Endothelial cell of umbilical vein (primary cell): ENCODE results near the gene PRC1. TPM values are rescaled to one million over a fixed set of nuclear protein-coding genes. Genes with fewer than 3 reads are reported as not detected.

Source experiments
- BruUV-seq: library from RNA; stranded (reverse); fragments of 400-500 nt; replicated peaks from 2 replicates; lab custom pipeline; 2021; lab: Mats Ljungman, UMichigan
- CTCF ChIA-PET: fragments of 300-600, 350-600 bp; sonication (Branson Sonifier 250); formaldehyde crosslinking; loops from one replicate; lab custom pipeline; 2021; ENCODE audit warnings: antibody characterized with exemption, inconsistent platforms; lab: Charles Lee
- POLR2A ChIA-PET: fragments of 300-600, 350-600 bp; sonication (Branson Sonifier 250); formaldehyde crosslinking; loops from one replicate; lab custom pipeline; 2021; ENCODE audit warnings: antibody characterized with exemption, inconsistent platforms; lab: Charles Lee
- DNase-seq: peaks from one replicate; pipeline ENCODE4 v3.0.0-alpha.2; 2011; ENCODE audit warnings: low read depth, low spot score
- FAIRE-seq: peaks from 2 replicates; lab custom pipeline; 2011; peaks lifted over from hg19 to GRCh38; lab: Jason Lieb, UNC
- H2AFZ ChIP-seq: 2 replicates; pipeline ENCODE4 v1.6.0; 2012; ENCODE audit warnings: low read depth, low read length, control low read depth, inconsistent platforms
- H3K27ac ChIP-seq: 2 replicates; pipeline ENCODE4 v1.5.1; 2011; ENCODE audit warnings: low read depth, mild to moderate bottlenecking, control low read depth, low read length, moderate library complexity; ENCODE audit not compliant: insufficient read depth
- H3K27me3 ChIP-seq, 2 experiments: 2 replicates each; pipeline versions ENCODE4 v1.6.0 to v1.6.1; 2011; ENCODE audit warnings: low read length in 2 of 2, mixed read lengths in 1 of 2; ENCODE audit not compliant: control insufficient read depth in 2 of 2, insufficient read depth in 2 of 2
- H3K36me3 ChIP-seq, 2 experiments: 2 replicates in 1 of 2; 3 replicates in 1 of 2; pipeline ENCODE4 v1.5.1; 2011; ENCODE audit warnings: low read length in 2 of 2, mild to moderate bottlenecking in 1 of 2, moderate library complexity in 1 of 2; ENCODE audit not compliant: control insufficient read depth in 2 of 2, insufficient read depth in 2 of 2; ENCODE audit errors: extremely low read depth in 1 of 2
- H3K4me1 ChIP-seq: 3 replicates; pipeline ENCODE4 v1.5.1; 2011; ENCODE audit warnings: mild to moderate bottlenecking, low read length; ENCODE audit not compliant: control insufficient read depth, insufficient read depth; ENCODE audit errors: extremely low read depth
- H3K4me2 ChIP-seq: 2 replicates; pipeline ENCODE4 v1.6.1; 2011; ENCODE audit warnings: low read length, control low read depth, mixed read lengths; ENCODE audit not compliant: insufficient read depth
- H3K4me3 ChIP-seq, 3 experiments: fragments of 200-600 bp in 1 of 3; sonication (generic), shearing (Covaris generic) in 1 of 3; replicated peaks in 1 of 3; 2 replicates each; pipeline ENCODE4 v1.5.1; 2011 to 2016; ENCODE audit warnings: control low read depth in 3 of 3, low read length in 3 of 3, mild to moderate bottlenecking in 2 of 3, inconsistent platforms in 1 of 3, low read depth in 1 of 3, moderate library complexity in 1 of 3; ENCODE audit not compliant: insufficient read depth in 1 of 3
- H3K79me2 ChIP-seq: 2 replicates; pipeline ENCODE4 v1.6.0; 2012; ENCODE audit warnings: low read length, inconsistent platforms; ENCODE audit not compliant: control insufficient read depth, insufficient read depth
- H3K9ac ChIP-seq: replicated peaks from 2 replicates; pipeline ENCODE3; 2011; ENCODE audit warnings: low read length, control low read depth; ENCODE audit not compliant: insufficient read depth; ENCODE audit errors: extremely low read depth
- H3K9me1 ChIP-seq: replicated peaks from 3 replicates; pipeline ENCODE4 v1.6.0; 2011; ENCODE audit warnings: mild to moderate bottlenecking, low read length; ENCODE audit not compliant: control insufficient read depth, insufficient read depth; ENCODE audit errors: extremely low read depth
- H3K9me3 ChIP-seq: replicated peaks from 2 replicates; pipeline ENCODE4 v1.5.1; 2012; ENCODE audit warnings: low read length, inconsistent platforms; ENCODE audit not compliant: control insufficient read depth, insufficient read depth
- H4K20me1 ChIP-seq: replicated peaks from 2 replicates; pipeline ENCODE3; 2011; ENCODE audit warnings: mild to moderate bottlenecking, low read length; ENCODE audit not compliant: control insufficient read depth, insufficient read depth; ENCODE audit errors: extremely low read depth
- CTCF ChIP-seq, 2 donors: IDR thresholded peaks; 1 replicate in 1 of 2; 2 replicates in 1 of 2; pipeline ENCODE4 v1.5.1; 2011; ENCODE audit warnings: low read length in 2 of 2, mild to moderate bottlenecking in 2 of 2, moderate library complexity in 2 of 2, control low read depth in 1 of 2, inconsistent platforms in 1 of 2, low read depth in 1 of 2; ENCODE audit not compliant: insufficient read depth in 1 of 2; ENCODE audit errors: extremely low read depth in 1 of 2
- EZH2 ChIP-seq: IDR thresholded peaks from 2 replicates; pipeline ENCODE4 v1.6.1; 2012; ENCODE audit warnings: borderline replicate concordance, low read depth, mild to moderate bottlenecking, moderate library complexity, low read length, inconsistent platforms; ENCODE audit not compliant: severe bottlenecking
- FOS ChIP-seq: IDR thresholded peaks from 2 replicates; pipeline ENCODE4 v1.6.1; 2011; ENCODE audit warnings: mild to moderate bottlenecking, low read length, moderate library complexity, borderline replicate concordance; ENCODE audit not compliant: insufficient read depth
- GATA2 ChIP-seq: IDR thresholded peaks from 2 replicates; pipeline ENCODE4 v1.7.0; 2011; ENCODE audit warnings: low read depth, mild to moderate bottlenecking, moderate library complexity, mixed read lengths, low read length; ENCODE audit not compliant: insufficient read length, insufficient read depth
- JUN ChIP-seq: IDR thresholded peaks from 2 replicates; pipeline ENCODE4 v1.6.1; 2011; ENCODE audit warnings: borderline replicate concordance, low read depth; ENCODE audit not compliant: insufficient read length, insufficient read depth
- MYC ChIP-seq: IDR thresholded peaks from one replicate; pipeline ENCODE4 v1.6.1; 2011; ENCODE audit warnings: mild to moderate bottlenecking, low read depth, low read length
- POLR2A ChIP-seq: IDR thresholded peaks from 2 replicates; pipeline ENCODE4 v1.6.1; 2012; ENCODE audit warnings: low read depth, mild to moderate bottlenecking, control low read depth, low read length
- POLR2AphosphoS5 ChIP-seq: IDR thresholded peaks from 2 replicates; pipeline ENCODE4 v1.6.1; 2012; ENCODE audit warnings: low read depth, mild to moderate bottlenecking, control low read depth, low read length, moderate library complexity; ENCODE audit not compliant: insufficient read depth
- dilution Hi-C: fragments of 300-500 bp; cut with MboI; formaldehyde crosslinking; loops from one replicate; pipeline ENCODE4 v1.15.0; 2019; ENCODE audit warnings: low sequenced_read_pairs; ENCODE audit not compliant: extremely low pct_ligation_motif_present
- intact Hi-C: fragments of 100-400 bp; cut with micrococcal nuclease; formaldehyde crosslinking; loops from one replicate; pipeline ENCODE4 v1.10.0; 2022
- polyA plus RNA-seq, 4 experiments: library from polyadenylated mRNA; depleted of rRNA in 3 of 4; stranded (reverse) in 3 of 4; unstranded in 1 of 4; fragments of >200 nt; gene quantifications; 2 replicates each; pipeline versions ENCODE4 v1.2.1 to v1.2.3, GENCODE V29; 2011 to 2012; ENCODE audit warnings: missing spikeins in 1 of 4
- total RNA-seq: library from RNA; stranded (reverse); gene quantifications from 2 replicates; pipeline ENCODE4 v1.2.3, GENCODE V29; 2021
- TF ChIP-seq, protein P1 (sequence below): IDR thresholded peaks from 2 replicates; pipeline ENCODE4 v1.6.1; 2011; ENCODE audit not compliant: insufficient read depth, insufficient read length

Gene PRC1
- total and polyA plus RNA-seq, 2 donors (not counting 3 experiments of a cell fraction or from before 2014, with no cell fraction given), result 171 to 280 TPM

DNA sequence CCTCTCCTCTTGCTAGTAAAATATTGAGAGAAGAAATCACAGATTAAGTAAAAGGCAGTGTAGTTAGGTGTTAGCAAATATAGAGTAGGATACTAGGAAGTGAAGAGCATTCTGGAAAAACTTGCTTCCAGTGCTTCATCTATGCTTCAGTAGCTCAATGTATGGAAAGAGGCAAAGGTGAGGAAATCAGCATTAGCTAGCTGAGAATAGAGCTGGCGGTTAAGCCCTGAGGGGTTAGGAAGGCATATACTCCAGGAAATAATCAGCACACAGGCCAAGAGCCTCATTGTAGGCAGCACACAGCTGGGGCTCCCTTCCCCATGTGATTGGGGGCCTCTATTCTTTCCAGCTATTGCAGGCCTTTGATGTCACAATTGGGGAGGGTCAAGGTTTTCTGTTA is 25.9 kb downstream of the PRC1 start:
- Histone ChIP-seq H4K20me1 (no peaks in the 10 kb centered on the region), H3K36me3 (peaks cover 6 to 34% of the 10 kb centered on the region in 2 experiments), H3K79me2 (no peaks in the 10 kb centered on the region), H2AFZ (no peak overlapping the region), H3K9ac (no peak overlapping the region), H3K27ac (no peak overlapping the region), H3K4me1 (no peaks in the 10 kb centered on the region), H3K4me2 (no peak overlapping the region), H3K4me3 (no peak overlapping the region), H3K9me3 (no peaks in the 10 kb centered on the region), H3K27me3 (no peaks in the 10 kb centered on the region), H3K9me1 (no peaks in the 10 kb centered on the region)
- POLR2A ChIA-PET, result no interaction called here
- dilution Hi-C loops, result no loop called here
- no TSS peak for BruUV-seq
- TF ChIP-seq, protein P1, sequence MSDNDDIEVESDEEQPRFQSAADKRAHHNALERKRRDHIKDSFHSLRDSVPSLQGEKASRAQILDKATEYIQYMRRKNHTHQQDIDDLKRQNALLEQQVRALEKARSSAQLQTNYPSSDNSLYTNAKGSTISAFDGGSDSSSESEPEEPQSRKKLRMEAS, result no peak
- no peak for TF ChIP-seq POLR2AphosphoS5
- no peak for TF ChIP-seq FOS
- no peak for TF ChIP-seq CTCF (IDR thresholded peaks at IDR 0.05; ENCODE audit: extremely low read depth in 1 of 2, insufficient read depth in 1 of 2, low read depth in 1 of 2, low read length in 2 of 2)
- TF ChIP-seq EZH2, result no peak
- TF ChIP-seq POLR2A, result no peak
- TF ChIP-seq MYC, result no peak
- TF ChIP-seq JUN, result no peak
- TF ChIP-seq GATA2, result no peak
- CTCF ChIA-PET, result interaction anchor here (3.5 kb wide), 1 partner anchor 11 kb away, joined by 29 read pairs; no protein-coding TSS in a partner anchor
- no peak for DNase-seq
- intact Hi-C loops, result no loop called here
- FAIRE-seq, result no peak
